SU-DHL-6 (cell line): ENCODE data around the gene DUSP22.

ENCODE experiments used
- H2AFZ ChIP-seq: fragments of 200-600 bp; sonication (generic); 2 replicates; pipeline ENCODE4 v1.6.1; 2014; ENCODE audit warnings: low read depth, mild to moderate bottlenecking, moderate library complexity, mixed read lengths, antibody characterized with exemption, low read length; ENCODE audit not compliant: severe bottlenecking
- H3F3A ChIP-seq: fragments of 200-600 bp; shearing (Covaris generic); 2 replicates; pipeline ENCODE4 v1.6.0; 2016; ENCODE audit warnings: antibody characterized with exemption, mild to moderate bottlenecking; ENCODE audit not compliant: insufficient read depth
- H3K27ac ChIP-seq: fragments of 200-600 bp; sonication (generic); 2 replicates; pipeline ENCODE4 v1.5.1; 2016; ENCODE audit warnings: low read depth, mild to moderate bottlenecking, low read length, moderate library complexity, mixed read lengths
- H3K27me3 ChIP-seq: fragments of 200-600 bp; sonication (generic), shearing (Covaris generic); 2 replicates; pipeline ENCODE4 v1.6.0; 2014; ENCODE audit warnings: mild to moderate bottlenecking, low read length
- H3K36me3 ChIP-seq: fragments of 200-600 bp; sonication (generic); 2 replicates; pipeline ENCODE4 v1.6.1; 2014; ENCODE audit warnings: mild to moderate bottlenecking, low read length, mixed read lengths
- H3K4me2 ChIP-seq: fragments of 300-600, 200-600 bp; shearing (Covaris generic), sonication (generic); 2 replicates; pipeline ENCODE4 v1.6.0; 2014; ENCODE audit warnings: low read length, low read depth, mild to moderate bottlenecking; ENCODE audit not compliant: poor library complexity, severe bottlenecking
- H3K4me3 ChIP-seq: fragments of 200-600 bp; sonication (generic); 2 replicates; pipeline ENCODE4 v1.5.1; 2014; ENCODE audit warnings: antibody characterized with exemption, low read length, mild to moderate bottlenecking, mixed read lengths; ENCODE audit not compliant: insufficient read depth, poor library complexity, severe bottlenecking
- H3K79me2 ChIP-seq: fragments of 200-600 bp; sonication (generic); 2 replicates; pipeline ENCODE4 v1.6.1; 2014; ENCODE audit warnings: mild to moderate bottlenecking, low read length, moderate library complexity; ENCODE audit not compliant: insufficient read depth
- H3K9ac ChIP-seq: fragments of 200-600 bp; sonication (generic); 2 replicates; pipeline ENCODE4 v1.7.0; 2014; ENCODE audit warnings: mild to moderate bottlenecking, low read length
- H3K9me2 ChIP-seq: fragments of 200-600 bp; sonication (generic); replicated peaks from 2 replicates; pipeline ENCODE4 v1.6.1; 2014; ENCODE audit warnings: low read length; ENCODE audit not compliant: insufficient read depth
- H3K9me3 ChIP-seq: fragments of 200-600 bp; sonication (generic); 2 replicates; pipeline ENCODE4 v1.6.1; 2014; ENCODE audit warnings: low read length, mixed read lengths; ENCODE audit not compliant: insufficient read depth
- H4K20me1 ChIP-seq: fragments of 200-600 bp; sonication (generic); 2 replicates; pipeline ENCODE4 v1.6.1; 2014; ENCODE audit warnings: low read depth, mild to moderate bottlenecking, antibody characterized with exemption, low read length, moderate library complexity, mixed read lengths
- CTCF ChIP-seq: fragments of 200-600 bp; sonication (generic); IDR thresholded peaks from one replicate; pipeline ENCODE4 v1.5.1; 2017; ENCODE audit warnings: antibody characterized with exemption, mild to moderate bottlenecking, low read length, moderate library complexity; ENCODE audit not compliant: insufficient read depth, poor library complexity, severe bottlenecking
- EZH2phosphoT487 ChIP-seq: fragments of 200-600 bp; sonication (generic), shearing (Covaris generic); conservative IDR thresholded peaks from 2 replicates; pipeline ENCODE4 v1.6.1; 2018; ENCODE audit warnings: mild to moderate bottlenecking, antibody characterized with exemption, low read length, moderate library complexity, mixed read lengths

The DUSP22 gene

GRCh38 chr6:292506-293192, 362 bp downstream of the DUSP22 start:
- H3K9me3 ChIP-seq: no peaks in the 10 kb centered on the region
- H3K27ac ChIP-seq: peak overlapping the region; percentile 75
- peak overlapping the region; percentile 85 for H3K4me2 ChIP-seq
- peak overlapping the region; percentile 67 for H3K4me3 ChIP-seq
- peak overlapping the region; percentile 63 for H3K9ac ChIP-seq
- no peaks in the 10 kb centered on the region for H3K27me3 ChIP-seq
- no peaks in the 10 kb centered on the region for H3K36me3 ChIP-seq
- no peaks in the 10 kb centered on the region for H3K9me2 ChIP-seq
- TF ChIP-seq CTCF (no peak), EZH2phosphoT487 (no peak)
- peak overlapping the region; percentile 73 for H2AFZ ChIP-seq
- H4K20me1 ChIP-seq: no peaks in the 10 kb centered on the region; the same call in 1 of the 2 replicates
- H3K79me2 ChIP-seq: no peaks in the 10 kb centered on the region
- peaks cover 20% of the 10 kb centered on the region for H3F3A ChIP-seq

- H4K20me1 ChIP-seq: no peaks in the 10 kb centered on the region; the same call in 1 of the 2 replicates
- no peaks in the 10 kb centered on the region for H3K27me3 ChIP-seq
- H3K79me2 ChIP-seq: no peaks in the 10 kb centered on the region
- H3K36me3 ChIP-seq: no peaks in the 10 kb centered on the region
- H3K27ac ChIP-seq: peak overlapping the region; percentile 75
- no peaks in the 10 kb centered on the region for H3K9me2 ChIP-seq
- peak overlapping the region; percentile 73 for H2AFZ ChIP-seq
- TF ChIP-seq CTCF (no peak), EZH2phosphoT487 (no peak)
- peak overlapping the region; percentile 67 for H3K4me3 ChIP-seq
- peak overlapping the region; percentile 85 for H3K4me2 ChIP-seq
- no peaks in the 10 kb centered on the region for H3K9me3 ChIP-seq
- H3F3A ChIP-seq: peaks cover 20% of the 10 kb centered on the region
- peak overlapping the region; percentile 63 for H3K9ac ChIP-seq
Measured at GRCh38 chr6:293193-294174, 1.2 kb downstream of the DUSP22 start.

GRCh38 chr6:294656-295565, 2.6 kb downstream of the DUSP22 start:
- Histone ChIP-seq H3K9me3 (no peaks in the 10 kb centered on the region), H3K36me3 (no peaks in the 10 kb centered on the region), H3K79me2 (no peaks in the 10 kb centered on the region), H3F3A (peaks cover 20% of the 10 kb centered on the region), H3K4me3 (no peak overlapping the region), H3K9me2 (no peaks in the 10 kb centered on the region), H3K27me3 (no peaks in the 10 kb centered on the region), H3K4me2 (no peak overlapping the region), H4K20me1 (no peaks in the 10 kb centered on the region; the same call in 1 of the 2 replicates), H3K9ac (no peak overlapping the region), H2AFZ (no peak overlapping the region), H3K27ac (no peak overlapping the region)
- no peak for TF ChIP-seq EZH2phosphoT487
- TF ChIP-seq CTCF: no peak
